ENCODE results near the gene PTPN13.

- TF ChIP-seq REST (IDR thresholded peaks at IDR 0.05; ENCODE audit: insufficient read depth in 1 of 2, low read depth in 2 of 2, low read length in 2 of 2), result no peak
- TF ChIP-seq SIN3A (IDR thresholded peaks at IDR 0.05; ENCODE audit: borderline replicate concordance, insufficient read depth, low read length), result no peak
- no peak for TF ChIP-seq POLR2AphosphoS5 (IDR thresholded peaks at IDR 0.05; ENCODE audit: low read depth, low read length)
- no peak for TF ChIP-seq TAF1 (IDR thresholded peaks at IDR 0.05; ENCODE audit: borderline replicate concordance, insufficient read depth, low read length)
Observed at GRCh38 chr4:86611757-86612156, 17.6 kb downstream of the PTPN13 start.
